ENCODE measurements around the gene ERO1A.

Gene ERO1A

GRCh38 chr14:52686176-52686575 lies 9.2 kb downstream of the ERO1A start:
- H3K36me3 Mint-ChIP-seq = peaks cover 1% of the 10 kb centered on the region

GRCh38 chr14:52683985-52684520 lies 11.3 kb downstream of the ERO1A start:
- H3K4me3 Mint-ChIP-seq = no peak overlapping the region
- ATAC-seq (ENCODE audit: low read depth) (no peak), DNase-seq (ENCODE audit: low spot score in 2 of 2) (no peak)
- H3K27me3 Mint-ChIP-seq = no peaks in the 10 kb centered on the region
- peaks cover 25% of the 10 kb centered on the region for H3K4me1 Mint-ChIP-seq
- peak overlapping the region; percentile 10 for H3K27ac Mint-ChIP-seq
- no peaks in the 10 kb centered on the region for H3K9me3 Mint-ChIP-seq
- H3K36me3 Mint-ChIP-seq = peaks cover 4% of the 10 kb centered on the region

More at GRCh38 chr14:52686176-52686575, 9.2 kb downstream of the ERO1A start:
- ATAC-seq (ENCODE audit: low read depth) (no peak), DNase-seq (ENCODE audit: low spot score in 2 of 2) (no peak)
- Mint-ChIP-seq H3K27ac (peak overlapping the region; percentile 41), H3K27me3 (no peaks in the 10 kb centered on the region), H3K4me3 (no peak overlapping the region), H3K4me1 (peaks cover 31% of the 10 kb centered on the region), H3K9me3 (no peaks in the 10 kb centered on the region)

- ATAC-seq (ENCODE audit: low read depth) (peak; percentile 38), DNase-seq (ENCODE audit: low spot score in 2 of 2) (no peak)
- no peak overlapping the region for H3K27ac Mint-ChIP-seq
- H3K9me3 Mint-ChIP-seq = no peaks in the 10 kb centered on the region
- H3K36me3 Mint-ChIP-seq = peaks cover 17% of the 10 kb centered on the region
- no peak overlapping the region for H3K4me3 Mint-ChIP-seq
- H3K4me1 Mint-ChIP-seq = no peaks in the 10 kb centered on the region
- H3K27me3 Mint-ChIP-seq = no peaks in the 10 kb centered on the region
Observed at GRCh38 chr14:52678591-52678990, 16.8 kb downstream of the ERO1A start.

GRCh38 chr14:52663850-52664249 lies 31.5 kb downstream of the ERO1A start:
- no peak overlapping the region for H3K27ac Mint-ChIP-seq
- ATAC-seq (ENCODE audit: low read depth) (no peak), DNase-seq (ENCODE audit: low spot score in 2 of 2) (no peak)
- H3K9me3 Mint-ChIP-seq = no peaks in the 10 kb centered on the region
- no peaks in the 10 kb centered on the region for H3K27me3 Mint-ChIP-seq
- peaks cover 12% of the 10 kb centered on the region for H3K36me3 Mint-ChIP-seq
- H3K4me1 Mint-ChIP-seq = no peaks in the 10 kb centered on the region
- H3K4me3 Mint-ChIP-seq = no peak overlapping the region

- Mint-ChIP-seq H3K27me3 (no peaks in the 10 kb centered on the region), H3K4me3 (no peak overlapping the region), H3K27ac (no peak overlapping the region), H3K4me1 (no peaks in the 10 kb centered on the region), H3K36me3 (peaks cover 9% of the 10 kb centered on the region), H3K9me3 (no peaks in the 10 kb centered on the region)
- no peak for ATAC-seq (ENCODE audit: low read depth)
- DNase-seq (ENCODE audit: low spot score in 2 of 2) = no peak
Observed at GRCh38 chr14:52661314-52661713, 34.0 kb downstream of the ERO1A start.

- DNase-seq (ENCODE audit: low spot score in 2 of 2) = no peak
- H3K36me3 Mint-ChIP-seq = peaks cover 9% of the 10 kb centered on the region
- ATAC-seq (ENCODE audit: low read depth) = no peak
- H3K9me3 Mint-ChIP-seq = no peaks in the 10 kb centered on the region
- H3K27ac Mint-ChIP-seq = no peak overlapping the region
- no peak overlapping the region for H3K4me3 Mint-ChIP-seq
- no peaks in the 10 kb centered on the region for H3K27me3 Mint-ChIP-seq
- no peaks in the 10 kb centered on the region for H3K4me1 Mint-ChIP-seq
Observed at GRCh38 chr14:52660832-52661231, 34.5 kb downstream of the ERO1A start.

- no peak overlapping the region for H3K27ac Mint-ChIP-seq
- DNase-seq (ENCODE audit: low spot score in 2 of 2) = no peak
- H3K36me3 Mint-ChIP-seq = peaks cover 5% of the 10 kb centered on the region
- ATAC-seq (ENCODE audit: low read depth) = no peak
- no peaks in the 10 kb centered on the region for H3K27me3 Mint-ChIP-seq
- H3K4me3 Mint-ChIP-seq = no peak overlapping the region
- H3K9me3 Mint-ChIP-seq = no peaks in the 10 kb centered on the region
- H3K4me1 Mint-ChIP-seq = no peaks in the 10 kb centered on the region
Observed at GRCh38 chr14:52660325-52660724, 35.0 kb downstream of the ERO1A start.

- no peak for ATAC-seq (ENCODE audit: low read depth)
- H3K27me3 Mint-ChIP-seq = no peaks in the 10 kb centered on the region
- H3K27ac Mint-ChIP-seq = no peak overlapping the region
- DNase-seq (ENCODE audit: low spot score in 2 of 2) = no peak
- peaks cover 8% of the 10 kb centered on the region for H3K36me3 Mint-ChIP-seq
- H3K4me3 Mint-ChIP-seq = no peak overlapping the region
- no peaks in the 10 kb centered on the region for H3K9me3 Mint-ChIP-seq
- no peaks in the 10 kb centered on the region for H3K4me1 Mint-ChIP-seq
Observed at GRCh38 chr14:52656905-52657304, 38.5 kb downstream of the ERO1A start.

- Mint-ChIP-seq H3K27ac (no peak overlapping the region), H3K4me1 (no peaks in the 10 kb centered on the region), H3K4me3 (no peak overlapping the region), H3K9me3 (no peaks in the 10 kb centered on the region), H3K36me3 (peaks cover 25% of the 10 kb centered on the region), H3K27me3 (no peaks in the 10 kb centered on the region)
- no peak for ATAC-seq (ENCODE audit: low read depth)
- no peak for DNase-seq (ENCODE audit: low spot score in 2 of 2)
Observed at GRCh38 chr14:52650774-52651173, 44.6 kb downstream of the ERO1A start.

- H3K36me3 Mint-ChIP-seq = peaks cover 22% of the 10 kb centered on the region
Observed at GRCh38 chr14:52649511-52649910, 45.8 kb downstream of the ERO1A start.

GRCh38 chr14:52641745-52642144 lies 53.6 kb downstream of the ERO1A start:
- no peak for ATAC-seq (ENCODE audit: low read depth)
- H3K4me1 Mint-ChIP-seq = no peaks in the 10 kb centered on the region
- no peak for DNase-seq (ENCODE audit: low spot score in 2 of 2)
- H3K9me3 Mint-ChIP-seq = peaks cover 7% of the 10 kb centered on the region
- H3K4me3 Mint-ChIP-seq = no peak overlapping the region
- peaks cover 33% of the 10 kb centered on the region for H3K36me3 Mint-ChIP-seq
- no peak overlapping the region for H3K27ac Mint-ChIP-seq
- H3K27me3 Mint-ChIP-seq = no peaks in the 10 kb centered on the region

More at GRCh38 chr14:52649511-52649910, 45.8 kb downstream of the ERO1A start:
- H3K27me3 Mint-ChIP-seq = no peaks in the 10 kb centered on the region
- no peaks in the 10 kb centered on the region for H3K9me3 Mint-ChIP-seq
- no peak overlapping the region for H3K4me3 Mint-ChIP-seq
- no peak for ATAC-seq (ENCODE audit: low read depth)
- DNase-seq (ENCODE audit: low spot score in 2 of 2) = no peak
- no peaks in the 10 kb centered on the region for H3K4me1 Mint-ChIP-seq
- no peak overlapping the region for H3K27ac Mint-ChIP-seq

- H3K27me3 Mint-ChIP-seq = no peaks in the 10 kb centered on the region
- peaks cover 25% of the 10 kb centered on the region for H3K36me3 Mint-ChIP-seq
- no peak for DNase-seq (ENCODE audit: low spot score in 2 of 2)
- H3K4me1 Mint-ChIP-seq = no peaks in the 10 kb centered on the region
- ATAC-seq (ENCODE audit: low read depth) = no peak
- H3K9me3 Mint-ChIP-seq = peaks cover 7% of the 10 kb centered on the region
- no peak overlapping the region for H3K4me3 Mint-ChIP-seq
- no peak overlapping the region for H3K27ac Mint-ChIP-seq
Observed at GRCh38 chr14:52640137-52640536, 55.2 kb downstream of the ERO1A start.

- H3K36me3 Mint-ChIP-seq = no peaks in the 10 kb centered on the region
- DNase-seq (ENCODE audit: low spot score in 2 of 2) = no peak
- no peak overlapping the region for H3K27ac Mint-ChIP-seq
- H3K9me3 Mint-ChIP-seq = no peaks in the 10 kb centered on the region
- H3K27me3 Mint-ChIP-seq = no peaks in the 10 kb centered on the region
- ATAC-seq (ENCODE audit: low read depth) = no peak
- no peak overlapping the region for H3K4me3 Mint-ChIP-seq
- H3K4me1 Mint-ChIP-seq = no peaks in the 10 kb centered on the region
Observed at GRCh38 chr14:52619687-52620086, 75.7 kb downstream of the ERO1A start.

GRCh38 chr14:52618602-52619001 lies 76.8 kb downstream of the ERO1A start:
- Mint-ChIP-seq H3K4me3 (no peak overlapping the region), H3K9me3 (no peaks in the 10 kb centered on the region), H3K27me3 (no peaks in the 10 kb centered on the region), H3K4me1 (no peaks in the 10 kb centered on the region), H3K36me3 (no peaks in the 10 kb centered on the region), H3K27ac (no peak overlapping the region)
- ATAC-seq (ENCODE audit: low read depth) = no peak
- no peak for DNase-seq (ENCODE audit: low spot score in 2 of 2)

GRCh38 chr14:52610187-52610586 lies 85.2 kb downstream of the ERO1A start:
- Mint-ChIP-seq H3K27me3 (peaks cover 4% of the 10 kb centered on the region), H3K4me3 (no peak overlapping the region), H3K27ac (no peak overlapping the region), H3K4me1 (no peaks in the 10 kb centered on the region), H3K36me3 (no peaks in the 10 kb centered on the region), H3K9me3 (peaks cover under 1% of the 10 kb centered on the region)
- DNase-seq (ENCODE audit: low spot score in 2 of 2) (no peak), ATAC-seq (ENCODE audit: low read depth) (no peak)
